Stimulated activated CD4-positive, alpha-beta T cell treated with anti-CD3 and anti-CD28 coated beads, Interleukin-2, amount 100 ng/mL, for 4 hours (primary cell): ENCODE data around the gene SLC39A13.

Source experiments
- DNase-seq: peaks from one replicate; pipeline ENCODE4 v3.0.0-alpha.2; 2020; ENCODE audit warnings: low read depth

The SLC39A13 gene

GRCh38 chr11:47453365-47453764 is 45.0 kb downstream of the SLC39A13 start:
- no peak for DNase-seq

- peak; percentile 66 for DNase-seq
These were observed 45.9 kb downstream of the SLC39A13 start for GRCh38 chr11:47454258-47454671.

- DNase-seq, result no peak
These were observed 52.3 kb downstream of the SLC39A13 start for GRCh38 chr11:47460571-47461235.

GRCh38 chr11:47461876-47462275 is 53.5 kb downstream of the SLC39A13 start:
- no peak for DNase-seq

GRCh38 chr11:47464483-47464882 is 56.1 kb downstream of the SLC39A13 start:
- no peak for DNase-seq
